Keratinocyte (primary cell): Measurements from ENCODE around the gene HOXB9. TPM values are rescaled to one million over a fixed set of nuclear protein-coding genes. Genes with fewer than 3 reads are reported as not detected.

Experiments
- DNase-seq: peaks from one replicate; pipeline ENCODE4 v3.0.0-alpha.2; 2011; ENCODE audit warnings: low read depth, missing footprints, low spot score
- FAIRE-seq: peaks from 2 replicates; lab custom pipeline; 2011; peaks lifted over from hg19 to GRCh38; lab: Jason Lieb, UNC
- H2AFZ ChIP-seq: 2 replicates; pipeline ENCODE4 v1.6.0; 2012; ENCODE audit warnings: low read length, control low read depth, inconsistent platforms; ENCODE audit not compliant: control insufficient read depth
- H3K27ac ChIP-seq: 2 replicates; pipeline ENCODE4 v1.5.1; 2011; ENCODE audit warnings: low read length; ENCODE audit not compliant: control insufficient read depth, insufficient read depth
- H3K27me3 ChIP-seq: 3 replicates; pipeline ENCODE4 v1.6.0; 2011; ENCODE audit warnings: low read length; ENCODE audit not compliant: control insufficient read depth, insufficient read depth; ENCODE audit errors: extremely low read depth
- H3K36me3 ChIP-seq, 2 experiments: 2 replicates in 1 of 2; 3 replicates in 1 of 2; pipeline ENCODE4 v1.5.1; 2011; ENCODE audit warnings: low read length in 2 of 2, mild to moderate bottlenecking in 1 of 2; ENCODE audit not compliant: control insufficient read depth in 2 of 2, insufficient read depth in 2 of 2; ENCODE audit errors: extremely low read depth in 1 of 2
- H3K4me1 ChIP-seq: 3 replicates; pipeline ENCODE4 v1.5.1; 2011; ENCODE audit warnings: low read length; ENCODE audit not compliant: control insufficient read depth, insufficient read depth; ENCODE audit errors: extremely low read depth
- H3K4me2 ChIP-seq: 3 replicates; pipeline ENCODE4 v1.6.0; 2011; ENCODE audit warnings: low read depth, low read length; ENCODE audit not compliant: control insufficient read depth, insufficient read depth; ENCODE audit errors: extremely low read depth
- H3K4me3 ChIP-seq, 3 experiments: fragments of 200-600 bp in 1 of 3; sonication (generic) in 1 of 3; 2 replicates in 2 of 3; 3 replicates in 1 of 3; pipeline ENCODE4 v1.5.1; 2011 to 2016; ENCODE audit warnings: low read length in 3 of 3, mild to moderate bottlenecking in 3 of 3, control low read depth in 2 of 3, inconsistent platforms in 1 of 3, low read depth in 1 of 3, mixed read lengths in 1 of 3, mixed run types in 1 of 3, moderate library complexity in 1 of 3; ENCODE audit not compliant: control insufficient read depth in 2 of 3, insufficient read depth in 2 of 3; ENCODE audit errors: extremely low read depth in 1 of 3
- H3K79me2 ChIP-seq: 2 replicates; pipeline ENCODE4 v1.6.0; 2012; ENCODE audit warnings: low read length; ENCODE audit not compliant: control insufficient read depth, insufficient read depth
- H3K9ac ChIP-seq: 3 replicates; pipeline ENCODE4 v1.6.0; 2011; ENCODE audit warnings: low read length; ENCODE audit not compliant: control insufficient read depth, insufficient read depth; ENCODE audit errors: extremely low read depth
- H3K9me1 ChIP-seq: 3 replicates; pipeline ENCODE4 v1.6.0; 2011; ENCODE audit warnings: low read length; ENCODE audit not compliant: control insufficient read depth, insufficient read depth; ENCODE audit errors: extremely low read depth
- H3K9me3 ChIP-seq: 2 replicates; pipeline ENCODE4 v1.5.1; 2012; ENCODE audit warnings: low read depth, low read length; ENCODE audit not compliant: control insufficient read depth
- H4K20me1 ChIP-seq: 3 replicates; pipeline ENCODE4 v1.6.0; 2011; ENCODE audit warnings: low read length; ENCODE audit not compliant: control insufficient read depth, insufficient read depth; ENCODE audit errors: extremely low read depth
- CTCF ChIP-seq, 3 experiments: IDR thresholded peaks in 1 of 3; conservative IDR thresholded peaks in 1 of 3; optimal IDR thresholded peaks in 1 of 3; 2 replicates in 2 of 3; 3 replicates in 1 of 3; pipeline versions ENCODE3 to v1.5.1; 2011; ENCODE audit warnings: low read length in 3 of 3, mild to moderate bottlenecking in 3 of 3, moderate library complexity in 2 of 3, control low read depth in 1 of 3, inconsistent platforms in 1 of 3; ENCODE audit not compliant: insufficient read depth in 2 of 3; ENCODE audit errors: extremely low read depth in 1 of 3
- EZH2 ChIP-seq: IDR thresholded peaks from one replicate; pipeline ENCODE4 v1.6.1; 2012; ENCODE audit warnings: inconsistent platforms, mild to moderate bottlenecking, low read length, moderate library complexity
- dilution Hi-C: fragments of 300-500 bp; cut with MboI; formaldehyde crosslinking; loops from one replicate; pipeline ENCODE4 v1.7.0; 2020; ENCODE audit warnings: low sequenced_read_pairs; ENCODE audit not compliant: extremely low pct_ligation_motif_present
- polyA plus RNA-seq, 5 experiments: library from polyadenylated mRNA; depleted of rRNA in 3 of 5; stranded (reverse) in 3 of 5; stranded (forward) in 1 of 5; unstranded in 1 of 5; fragments of >200 nt; gene quantifications; 1 replicate in 1 of 5; 2 replicates in 3 of 5; 3 replicates in 1 of 5; pipeline versions ENCODE4 v1.2.1 to v1.2.3, GENCODE V29; 2011 to 2012; ENCODE audit warnings: missing spikeins in 2 of 5, low read depth in 1 of 5, low replicate concordance in 1 of 5

Gene HOXB9
- polyA plus RNA-seq, 1 donor (not counting 4 experiments of a cell fraction or from before 2014, with no cell fraction given), result 0.03 TPM

GRCh38 chr17:48577330-48577945 is 48.7 kb downstream of the HOXB9 start:
- Histone ChIP-seq H3K36me3 (peaks cover 0 to 2% of the 10 kb centered on the region in 2 experiments), H3K79me2 (no peaks in the 10 kb centered on the region), H2AFZ (no peak overlapping the region), H4K20me1 (no peaks in the 10 kb centered on the region), H3K27ac (no peak overlapping the region), H3K9me3 (no peaks in the 10 kb centered on the region), H3K9me1 (no peaks in the 10 kb centered on the region), H3K4me3 (peak overlapping the region; percentile 58 to 66 (median 60)), H3K4me2 (peak overlapping the region; percentile 85), H3K4me1 (peaks cover 30% of the 10 kb centered on the region), H3K27me3 (peaks cover 88% of the 10 kb centered on the region), H3K9ac (peak overlapping the region; percentile 41)
- DNase-seq, result no peak
- no peak for TF ChIP-seq CTCF (optimal IDR thresholded peaks at IDR 0.05 in 1 of 3, IDR thresholded peaks at IDR 0.05 in 1 of 3, conservative IDR thresholded peaks at IDR 0.05 in 1 of 3; ENCODE audit: extremely low read depth in 1 of 3, insufficient read depth in 2 of 3, low read length in 3 of 3)
- TF ChIP-seq EZH2, result no peak
- no peak for FAIRE-seq
- dilution Hi-C loops, result no loop called here

DNA sequence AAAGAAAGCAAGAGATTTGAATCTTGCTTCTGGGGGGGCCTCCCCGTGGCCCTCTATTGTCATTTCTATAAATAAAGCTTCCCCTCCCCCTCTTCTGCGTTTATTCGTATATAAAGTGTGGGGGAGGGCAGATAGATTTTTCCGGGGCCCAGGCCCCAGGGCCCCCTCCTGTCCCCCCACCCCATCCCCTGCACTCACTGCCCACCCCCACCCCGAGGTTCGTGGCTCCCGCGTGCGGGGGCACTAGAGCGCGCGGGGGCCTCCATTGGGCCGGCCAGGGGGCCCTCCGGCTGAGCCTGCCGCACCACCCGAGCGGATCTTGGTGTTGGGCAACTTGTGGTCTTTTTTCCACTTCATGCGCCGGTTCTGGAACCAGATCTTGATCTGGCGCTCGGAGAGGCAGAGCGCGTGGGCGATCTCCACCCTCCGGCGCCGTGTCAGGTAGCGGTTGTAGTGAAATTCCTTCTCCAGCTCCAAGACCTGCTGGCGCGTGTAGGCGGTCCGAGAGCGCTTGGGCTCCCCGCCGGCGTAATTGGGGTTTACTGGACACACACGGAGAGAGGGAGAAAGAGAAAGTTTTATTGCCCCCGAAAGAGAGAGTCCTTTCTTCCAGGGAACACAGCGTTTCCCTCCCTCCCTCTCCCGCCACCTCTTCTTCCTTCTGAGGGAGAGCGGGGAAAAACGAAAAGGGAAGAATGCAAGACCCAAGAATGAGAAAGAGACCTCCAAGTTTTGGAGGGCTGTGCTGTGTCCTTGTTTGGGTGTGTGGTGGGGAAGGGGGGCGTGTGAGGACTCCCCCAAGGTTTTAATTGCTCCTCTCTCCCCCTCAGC is 49.5 kb downstream of the HOXB9 start:
- dilution Hi-C loops, result no loop called here
- Histone ChIP-seq H3K27me3 (peaks cover 87% of the 10 kb centered on the region), H3K9ac (peak overlapping the region; percentile 41), H2AFZ (no peak overlapping the region), H3K27ac (no peak overlapping the region), H4K20me1 (no peaks in the 10 kb centered on the region), H3K9me3 (no peaks in the 10 kb centered on the region), H3K4me3 (peak overlapping the region; percentile 58 to 66 (median 60)), H3K9me1 (no peaks in the 10 kb centered on the region), H3K4me2 (peak overlapping the region; percentile 85), H3K36me3 (peaks cover 0 to 2% of the 10 kb centered on the region in 2 experiments), H3K79me2 (no peaks in the 10 kb centered on the region), H3K4me1 (peaks cover 25% of the 10 kb centered on the region)
- DNase-seq, result no peak
- peak; percentile 5 for FAIRE-seq
- TF ChIP-seq CTCF (optimal IDR thresholded peaks at IDR 0.05 in 1 of 3, IDR thresholded peaks at IDR 0.05 in 1 of 3, conservative IDR thresholded peaks at IDR 0.05 in 1 of 3; ENCODE audit: extremely low read depth in 1 of 3, insufficient read depth in 2 of 3, low read length in 3 of 3) (no peak), EZH2 (peak; percentile 23)
